Esophagus muscularis mucosa (tissue), 4 donors: Measurements from ENCODE around the gene SFSWAP. TPM values are rescaled to one million over a fixed set of nuclear protein-coding genes. Genes with fewer than 3 reads are reported as not detected.

ENCODE experiments used
- DNase-seq: peaks from one replicate; pipeline ENCODE4 v3.0.0-alpha.2; 2017; ENCODE audit errors: extremely low spot score
- H3K27ac ChIP-seq, 4 donors: fragments of 200-600 bp; sonication (generic); replicated peaks in 1 of 4; 1 replicate in 3 of 4; 2 replicates in 1 of 4; pipeline ENCODE4 v1.5.1; 2016 to 2019; ENCODE audit warnings: mild to moderate bottlenecking in 1 of 4
- H3K27me3 ChIP-seq, 4 donors: fragments of 200-600 bp; sonication (generic); one replicate each; pipeline versions ENCODE4 v1.5.1 to v1.6.0; 2016 to 2019
- H3K36me3 ChIP-seq, 4 donors: fragments of 200-600 bp; sonication (generic); one replicate each; pipeline ENCODE4 v1.5.1; 2016 to 2019
- H3K4me1 ChIP-seq, 4 donors: fragments of 200-600 bp; sonication (generic); one replicate each; pipeline ENCODE4 v1.5.1; 2016 to 2019
- H3K4me3 ChIP-seq, 4 donors: fragments of 200-600 bp; sonication (generic); 1 replicate in 2 of 4; 2 replicates in 2 of 4; pipeline ENCODE4 v1.5.1; 2016 to 2019; ENCODE audit warnings: mild to moderate bottlenecking in 4 of 4, moderate library complexity in 1 of 4
- H3K9me3 ChIP-seq, 4 donors: fragments of 200-600 bp; sonication (generic); 1 replicate in 3 of 4; 2 replicates in 1 of 4; pipeline ENCODE4 v1.5.1; 2016 to 2019
- CTCF ChIP-seq, 3 experiments: fragments of 200-600 bp in 2 of 3; fragments of 450-650 bp in 1 of 3; sonication (generic) in 2 of 3; IDR thresholded peaks; one replicate each; pipeline ENCODE4 v1.5.1; 2017 to 2019; ENCODE audit warnings: antibody characterized with exemption in 3 of 3, mild to moderate bottlenecking in 2 of 3, moderate library complexity in 1 of 3
- EP300 ChIP-seq: sonication (generic); formaldehyde crosslinking; IDR thresholded peaks from one replicate; pipeline ENCODE4 v1.6.1; 2017; ENCODE audit warnings: antibody characterized with exemption
- POLR2A ChIP-seq: fragments of 450-650 bp; IDR thresholded peaks from one replicate; pipeline ENCODE4 v1.6.1; 2017; ENCODE audit warnings: antibody characterized with exemption, moderate library complexity, mild to moderate bottlenecking, low read depth
- POLR2AphosphoS5 ChIP-seq, 2 donors: sonication (generic); formaldehyde crosslinking; IDR thresholded peaks; one replicate each; pipeline ENCODE4 v1.6.1; 2017; ENCODE audit warnings: antibody characterized with exemption in 2 of 2
- WGBS: methylation state at CpG from one replicate; pipeline ENCODE4 v1.1.5; 2018; 5-methylcytosine and 5-hydroxymethylcytosine counted together
- intact Hi-C: fragments of 100-400 bp; cut with DNase I; formaldehyde crosslinking; loops from one replicate; pipeline ENCODE4 v1.15.1; 2023
- total RNA-seq, 4 donors: library from RNA; depleted of rRNA; stranded (reverse); fragments of >200 nt; gene quantifications; one replicate each; pipeline versions ENCODE4 v1.1.0 to v1.2.1, GENCODE V29; 2016

The SFSWAP gene
- total RNA-seq, 4 donors from 2014 or later, result 21.7 to 28.2 (median 25.0) TPM

GRCh38 chr12:131764738-131765137 lies 53.8 kb downstream of the SFSWAP start:
- no peak overlapping the region for H3K4me3 ChIP-seq
- intact Hi-C loops, result no loop called here
- H3K27me3 ChIP-seq, result no peaks in the 10 kb centered on the region
- H3K9me3 ChIP-seq, result no peaks in the 10 kb centered on the region
- H3K4me1 ChIP-seq, result no peaks in the 10 kb centered on the region
- no peak for DNase-seq
- WGBS, result 82% methylated on average over 9 of the region's 9 CpGs
- H3K27ac ChIP-seq, result no peak overlapping the region
- TF ChIP-seq EP300 (no peak), POLR2AphosphoS5 (IDR thresholded peaks at IDR 0.05) (no peak), CTCF (IDR thresholded peaks at IDR 0.05) (no peak), POLR2A (no peak)
- peaks cover 66 to 95% (median 89%) of the 10 kb centered on the region in 4 donors for H3K36me3 ChIP-seq

GRCh38 chr12:131765961-131766360 lies 55.1 kb downstream of the SFSWAP start:
- H3K36me3 ChIP-seq, result peaks cover 69 to 100% (median 96%) of the 10 kb centered on the region in 4 donors
- H3K4me1 ChIP-seq, result no peaks in the 10 kb centered on the region
- TF ChIP-seq POLR2AphosphoS5 (IDR thresholded peaks at IDR 0.05), result no peak
- TF ChIP-seq POLR2A, result no peak
- TF ChIP-seq EP300, result no peak
- TF ChIP-seq CTCF (IDR thresholded peaks at IDR 0.05), result no peak
- H3K4me3 ChIP-seq, result no peak overlapping the region
- 94% methylated on average over 10 of the region's 10 CpGs for WGBS
- no peak for DNase-seq
- H3K9me3 ChIP-seq, result no peaks in the 10 kb centered on the region
- H3K27me3 ChIP-seq, result no peaks in the 10 kb centered on the region
- intact Hi-C loops, result no loop called here
- no peak overlapping the region for H3K27ac ChIP-seq

GRCh38 chr12:131766382-131767107 lies 55.7 kb downstream of the SFSWAP start:
- peaks cover 74 to 100% (median 96%) of the 10 kb centered on the region in 4 donors for H3K36me3 ChIP-seq

GRCh38 chr12:131770120-131770519 lies 59.2 kb downstream of the SFSWAP start:
- peaks cover 0 to 8% (median 0%) of the 10 kb centered on the region in 4 donors for H3K4me1 ChIP-seq
- H3K27ac ChIP-seq, result no peak overlapping the region
- H3K36me3 ChIP-seq, result peaks cover 58 to 99% (median 90%) of the 10 kb centered on the region in 4 donors
- H3K27me3 ChIP-seq, result no peaks in the 10 kb centered on the region
- DNase-seq, result no peak
- no peaks in the 10 kb centered on the region for H3K9me3 ChIP-seq
- no peak overlapping the region for H3K4me3 ChIP-seq
- 90% methylated on average over 6 of the region's 12 CpGs for WGBS
- intact Hi-C loops, result no loop called here
- TF ChIP-seq POLR2AphosphoS5 (IDR thresholded peaks at IDR 0.05) (no peak), CTCF (IDR thresholded peaks at IDR 0.05) (no peak), POLR2A (no peak), EP300 (no peak)

More at GRCh38 chr12:131766382-131767107, 55.7 kb downstream of the SFSWAP start:
- 89% methylated on average over 11 of the region's 17 CpGs for WGBS
- DNase-seq, result no peak
- no peak for TF ChIP-seq EP300
- TF ChIP-seq POLR2AphosphoS5 (IDR thresholded peaks at IDR 0.05), result no peak
- TF ChIP-seq CTCF (IDR thresholded peaks at IDR 0.05), result no peak
- TF ChIP-seq POLR2A, result no peak
- H3K4me3 ChIP-seq, result no peak overlapping the region
- intact Hi-C loops, result no loop called here
- no peaks in the 10 kb centered on the region for H3K9me3 ChIP-seq
- no peaks in the 10 kb centered on the region for H3K4me1 ChIP-seq
- H3K27me3 ChIP-seq, result no peaks in the 10 kb centered on the region
- H3K27ac ChIP-seq, result no peak overlapping the region
